Cardiac muscle cell (in vitro differentiated cells and primary cell): Measurements from ENCODE around the gene PACRGL. TPM values are rescaled to one million over a fixed set of nuclear protein-coding genes. Genes with fewer than 3 reads are reported as not detected.

Experiments
- DNase-seq, 2 donors: peaks; one replicate each; pipeline versions ENCODE4 v3.0.0 to v3.0.0-alpha.2; 2010 to 2017; ENCODE audit warnings: low read depth in 1 of 2, low spot score in 1 of 2
- H3K27ac ChIP-seq: fragments of 200-600 bp; sonication (generic); 2 replicates; pipeline ENCODE4 v1.5.1; 2016
- H3K27me3 ChIP-seq: fragments of 200-600 bp; sonication (generic); 2 replicates; pipeline ENCODE4 v1.6.0; 2016; ENCODE audit warnings: control low read depth
- H3K36me3 ChIP-seq: fragments of 200-600 bp; sonication (generic); 2 replicates; pipeline ENCODE4 v1.5.1; 2016; ENCODE audit warnings: control low read depth
- H3K4me1 ChIP-seq: fragments of 200-600 bp; sonication (generic); 2 replicates; pipeline ENCODE4 v1.8.1; 2017; ENCODE audit warnings: low read depth, mild to moderate bottlenecking, mixed run types
- H3K4me3 ChIP-seq: fragments of 200-600 bp; sonication (generic); 2 replicates; pipeline ENCODE4 v1.5.1; 2016; ENCODE audit warnings: mild to moderate bottlenecking
- H3K9me3 ChIP-seq: fragments of 200-600 bp; sonication (generic); 2 replicates; pipeline ENCODE4 v1.5.1; 2017; ENCODE audit warnings: low read depth, mild to moderate bottlenecking, control low read depth
- polyA plus RNA-seq: library from polyadenylated mRNA; unstranded; fragments of >200 nt; fragmentation: Nextera tagmentation; extraction: Ambion mirVana; gene quantifications from 2 replicates; pipeline ENCODE4 v1.2.1, GENCODE V29; 2016
- total RNA-seq: library from RNA; depleted of rRNA; stranded (reverse); fragments of >200 nt; gene quantifications from 2 replicates; pipeline ENCODE4 v1.2.3, GENCODE V29; 2016
- TF ChIP-seq, protein P1 (sequence below): IDR thresholded peaks from 2 replicates; pipeline ENCODE4 v1.5.1; 2012; ENCODE audit warnings: low read depth, mild to moderate bottlenecking, low read length

Gene PACRGL
- total RNA-seq (30.3 and 38.5 TPM in 2 replicates), polyA plus RNA-seq (9.5 and 9.8 TPM in 2 replicates)

DNA sequence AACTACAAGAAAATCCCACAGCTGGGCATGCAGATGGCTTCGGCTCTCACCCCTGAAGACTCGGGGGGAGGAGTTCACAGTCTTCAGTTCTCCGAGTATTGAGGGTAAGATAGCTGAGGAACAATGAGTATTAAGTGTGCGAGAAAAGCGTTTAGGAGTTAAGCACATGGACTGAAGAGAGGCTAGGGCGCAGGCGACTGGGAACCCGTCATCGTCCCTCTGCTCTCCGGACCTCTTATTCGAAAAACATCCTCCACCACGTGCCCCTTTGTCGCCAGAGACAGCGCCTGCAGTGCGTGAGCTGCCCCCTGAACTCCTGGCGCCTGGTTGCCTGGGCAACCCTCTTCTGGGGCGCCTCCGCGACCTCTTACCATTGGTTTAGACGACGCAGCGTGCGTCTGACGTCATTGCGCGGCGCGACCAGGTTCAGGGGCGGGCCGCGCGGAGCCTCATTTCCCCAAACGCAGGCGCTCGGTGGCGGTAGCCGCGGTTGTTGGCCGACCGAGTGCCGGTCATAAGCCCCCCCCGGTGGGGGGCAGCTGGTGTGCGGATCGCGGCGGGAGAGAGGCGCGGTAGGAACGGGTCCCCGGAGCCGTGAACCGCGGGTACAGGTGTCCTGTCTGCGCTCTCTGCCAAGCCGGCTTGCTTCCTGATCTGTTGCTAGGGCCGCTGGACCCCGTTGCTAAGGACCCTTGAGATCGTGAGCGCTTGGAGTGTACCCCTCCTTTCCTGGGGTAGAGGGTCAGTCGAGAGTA lies at the start of gene PACRGL:
TSS of gene PACRGL (plus strand) at position 452 of the 755 bp plus-strand sequence. CDS start 4,024 bp downstream, outside the sequence.
- Histone ChIP-seq H3K4me3 (peak within 1 kb of the TSS; percentile 96), H3K9me3 (no peaks in the 10 kb centered on the region), H3K27ac (no peak within 1 kb of the TSS), H3K36me3 (peaks cover 9% of the 10 kb centered on the region), H3K4me1 (peaks cover 11% of the 10 kb centered on the region), H3K27me3 (no peaks in the 10 kb centered on the region)
- peak; percentile 95 to 99 for DNase-seq
- TF ChIP-seq, protein P1, sequence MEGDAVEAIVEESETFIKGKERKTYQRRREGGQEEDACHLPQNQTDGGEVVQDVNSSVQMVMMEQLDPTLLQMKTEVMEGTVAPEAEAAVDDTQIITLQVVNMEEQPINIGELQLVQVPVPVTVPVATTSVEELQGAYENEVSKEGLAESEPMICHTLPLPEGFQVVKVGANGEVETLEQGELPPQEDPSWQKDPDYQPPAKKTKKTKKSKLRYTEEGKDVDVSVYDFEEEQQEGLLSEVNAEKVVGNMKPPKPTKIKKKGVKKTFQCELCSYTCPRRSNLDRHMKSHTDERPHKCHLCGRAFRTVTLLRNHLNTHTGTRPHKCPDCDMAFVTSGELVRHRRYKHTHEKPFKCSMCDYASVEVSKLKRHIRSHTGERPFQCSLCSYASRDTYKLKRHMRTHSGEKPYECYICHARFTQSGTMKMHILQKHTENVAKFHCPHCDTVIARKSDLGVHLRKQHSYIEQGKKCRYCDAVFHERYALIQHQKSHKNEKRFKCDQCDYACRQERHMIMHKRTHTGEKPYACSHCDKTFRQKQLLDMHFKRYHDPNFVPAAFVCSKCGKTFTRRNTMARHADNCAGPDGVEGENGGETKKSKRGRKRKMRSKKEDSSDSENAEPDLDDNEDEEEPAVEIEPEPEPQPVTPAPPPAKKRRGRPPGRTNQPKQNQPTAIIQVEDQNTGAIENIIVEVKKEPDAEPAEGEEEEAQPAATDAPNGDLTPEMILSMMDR = no peak

DNA sequence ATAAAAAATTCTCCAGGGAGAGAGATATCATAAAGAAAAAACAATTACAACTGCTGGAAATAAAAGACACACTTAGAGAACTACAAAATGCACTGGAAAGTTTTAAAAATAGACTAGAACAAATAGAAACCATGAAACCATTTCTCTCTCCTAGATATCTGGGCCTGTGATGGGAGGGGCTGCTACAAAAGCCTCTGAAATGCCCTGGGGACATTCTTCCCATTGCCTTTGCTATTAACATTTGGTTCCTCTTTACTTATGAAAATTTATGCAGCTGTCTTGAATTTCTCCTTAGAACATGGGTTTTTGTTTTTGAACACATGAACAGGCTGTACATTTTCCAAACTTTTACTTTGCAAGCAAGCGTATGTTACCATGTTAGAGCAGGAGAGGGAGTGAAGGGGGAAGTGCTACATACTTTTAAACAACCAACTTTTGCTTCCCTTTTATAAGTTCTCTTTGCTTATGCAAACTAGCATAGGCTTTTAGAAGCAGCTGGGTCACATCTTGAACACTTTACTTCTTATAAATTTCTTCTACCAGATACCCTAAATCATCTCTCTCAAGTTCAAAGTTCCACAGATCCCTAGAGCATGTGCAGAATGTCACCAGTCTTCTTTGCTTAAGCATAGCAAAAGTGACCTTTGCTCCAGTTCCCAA lies 47.9 kb upstream of the PACRGL start:
- Histone ChIP-seq H3K27ac (no peak overlapping the region), H3K4me1 (peaks cover 8% of the 10 kb centered on the region), H3K4me3 (no peak overlapping the region), H3K9me3 (no peaks in the 10 kb centered on the region), H3K27me3 (no peaks in the 10 kb centered on the region), H3K36me3 (no peaks in the 10 kb centered on the region)
- DNase-seq = no peak
- TF ChIP-seq, protein P1 = no peak

DNA sequence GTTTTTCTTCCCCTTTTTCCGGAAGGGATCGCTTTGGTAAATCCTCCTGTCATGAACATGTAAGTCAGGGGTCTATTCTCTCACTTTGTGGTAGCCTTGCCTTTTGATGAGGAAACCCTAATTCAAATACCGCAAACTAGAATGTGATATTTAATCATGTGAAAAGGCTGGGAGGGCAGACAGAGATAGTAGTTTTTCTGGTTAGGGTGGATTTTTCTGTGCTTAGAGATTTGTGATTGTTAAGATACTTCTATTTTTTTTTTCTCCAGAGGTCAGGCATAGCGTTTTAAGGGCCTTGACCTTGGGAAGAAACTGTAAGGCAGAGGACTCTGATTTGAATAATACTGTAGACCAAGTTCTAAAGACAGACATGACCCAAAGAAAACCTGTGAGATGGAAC lies 41.8 kb upstream of the PACRGL start:
- Histone ChIP-seq H3K27ac (no peak overlapping the region), H3K36me3 (no peaks in the 10 kb centered on the region)

DNA sequence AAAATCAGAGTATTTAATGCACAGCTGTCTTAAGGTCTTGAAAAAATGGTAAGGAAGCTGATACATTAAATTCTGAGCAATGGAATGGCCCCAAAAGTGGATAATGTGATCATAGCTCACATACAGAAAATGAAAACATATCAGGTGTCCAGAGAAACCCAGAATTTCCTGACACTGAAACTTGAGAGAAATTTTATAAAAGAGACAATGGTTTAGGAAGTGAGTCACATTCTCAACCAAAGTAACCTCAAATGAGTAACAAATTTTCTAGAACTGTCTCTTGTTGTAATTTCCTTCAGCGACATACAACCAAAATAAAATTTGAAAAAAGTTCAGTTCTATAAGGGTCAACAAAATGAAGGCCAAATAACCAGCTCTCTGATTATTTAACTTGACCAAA lies 37.4 kb upstream of the PACRGL start:
- no peak for DNase-seq
- Histone ChIP-seq H3K4me3 (no peak overlapping the region), H3K27ac (no peak overlapping the region), H3K4me1 (no peaks in the 10 kb centered on the region), H3K36me3 (no peaks in the 10 kb centered on the region), H3K27me3 (no peaks in the 10 kb centered on the region), H3K9me3 (no peaks in the 10 kb centered on the region)
- TF ChIP-seq, protein P1 = no peak

More for the DNA sequence above, 41.8 kb upstream of the PACRGL start:
- no peaks in the 10 kb centered on the region for H3K4me1 ChIP-seq
- H3K4me3 ChIP-seq = no peak overlapping the region
- no peaks in the 10 kb centered on the region for H3K27me3 ChIP-seq
- H3K9me3 ChIP-seq = no peaks in the 10 kb centered on the region
- TF ChIP-seq, protein P1 = no peak
- DNase-seq = no peak

DNA sequence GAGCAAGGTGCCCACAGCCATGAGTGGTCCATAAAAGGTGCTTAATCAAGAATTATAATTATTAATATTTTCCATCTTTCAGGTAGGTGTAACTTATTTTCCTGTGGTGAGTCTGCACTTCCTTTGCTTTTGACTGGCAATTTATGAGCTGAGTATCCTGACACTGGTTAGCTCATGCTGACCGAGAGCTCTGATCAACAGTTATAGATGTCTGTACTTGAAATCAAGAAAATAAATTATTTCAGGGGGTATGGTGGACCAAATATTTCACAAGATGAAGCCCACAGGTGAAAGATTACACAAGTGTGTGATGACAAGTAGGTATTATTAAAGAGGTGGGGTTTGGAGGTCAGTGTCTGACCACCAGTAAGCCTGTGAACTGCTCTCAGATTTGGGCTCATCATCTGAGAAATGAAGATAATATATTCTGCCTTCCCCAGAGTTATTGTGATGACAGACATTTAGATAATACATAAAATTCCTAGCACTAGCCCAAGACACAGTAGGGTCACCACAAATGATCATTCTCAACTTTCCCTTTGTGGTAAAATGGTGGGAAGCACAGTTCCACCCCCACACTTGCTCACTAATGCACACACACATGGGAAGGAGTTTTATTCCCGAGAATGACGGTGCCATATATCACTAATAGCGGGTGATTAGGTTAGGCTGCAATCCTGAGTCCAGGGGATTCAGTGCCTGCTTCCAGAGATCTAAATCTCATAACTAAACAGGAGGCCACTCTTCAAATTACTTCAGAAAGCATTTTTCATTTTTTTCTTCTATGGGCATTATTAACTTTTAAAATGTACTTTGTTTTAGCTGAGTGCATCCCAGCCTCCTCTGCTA lies 34.0 kb upstream of the PACRGL start:
- TF ChIP-seq, protein P1 = no peak
- Histone ChIP-seq H3K9me3 (no peaks in the 10 kb centered on the region), H3K4me1 (no peaks in the 10 kb centered on the region), H3K36me3 (no peaks in the 10 kb centered on the region), H3K27me3 (no peaks in the 10 kb centered on the region), H3K4me3 (no peak overlapping the region), H3K27ac (no peak overlapping the region)
- DNase-seq = no peak
